Endometrial microvascular endothelial cells (primary cell): ENCODE data around the gene DNASE1. TPM values are rescaled to one million over a fixed set of nuclear protein-coding genes. Genes with fewer than 3 reads are reported as not detected.
"Not testable (repeated sequence)": the region's sequence is repeated elsewhere in the genome, so short reads cannot be mapped to it uniquely, and the experiment has no call there.

Experiments
- in situ Hi-C: cut with HindIII; loops from 2 replicates; pipeline ENCODE4 v1.10.0; 2017; ENCODE audit warnings: low sequenced_read_pairs, low pct_unique_long_range_greater_than_20kb; ENCODE audit errors: inconsistent ontology term
- total RNA-seq: library from RNA; depleted of rRNA; stranded (reverse); fragments of >200 nt; gene quantifications from one replicate; pipeline ENCODE4 v1.2.3, GENCODE V29; 2015; ENCODE audit errors: inconsistent ontology term

DNASE1 gene
- 8.2 TPM for total RNA-seq

- in situ Hi-C loops, result no loop called here
Measured at GRCh38 chr16:3654249-3654991, at the start of gene DNASE1. Gene DNASE1 (plus strand): TSS chr16:3654691. CDS start chr16:3655374, 683 bp downstream.

- in situ Hi-C loops, result no loop called here
Measured at GRCh38 chr16:3606441-3606840, 48.0 kb upstream of the DNASE1 start.

- in situ Hi-C loops, result no loop called here
Measured at GRCh38 chr16:3607161-3607560, 47.3 kb upstream of the DNASE1 start.

- in situ Hi-C loops, result no loop called here
Measured at GRCh38 chr16:3607634-3608033, 46.9 kb upstream of the DNASE1 start.

GRCh38 chr16:3608069-3608468, 46.4 kb upstream of the DNASE1 start:
- in situ Hi-C loops, result no loop called here

- in situ Hi-C loops, result not testable (repeated sequence)
Measured at GRCh38 chr16:3608976-3609375, 45.5 kb upstream of the DNASE1 start.

- in situ Hi-C loops, result no loop called here
Measured at GRCh38 chr16:3609895-3610697, 44.4 kb upstream of the DNASE1 start.

- in situ Hi-C loops, result no loop called here
Measured at GRCh38 chr16:3610698-3611145, 43.8 kb upstream of the DNASE1 start.

- in situ Hi-C loops, result no loop called here
Measured at GRCh38 chr16:3611146-3611975, 43.1 kb upstream of the DNASE1 start, which contains the start of gene SLX4. Gene SLX4 (minus strand): TSS chr16:3611606. CDS start chr16:3608964, 2,642 bp downstream.

GRCh38 chr16:3612510-3613466, 41.7 kb upstream of the DNASE1 start:
- in situ Hi-C loops, result no loop called here

GRCh38 chr16:3618769-3619141, 35.7 kb upstream of the DNASE1 start:
- in situ Hi-C loops, result no loop called here

GRCh38 chr16:3623642-3624041, 30.8 kb upstream of the DNASE1 start:
- in situ Hi-C loops, result no loop called here

GRCh38 chr16:3625331-3625730, 29.2 kb upstream of the DNASE1 start:
- in situ Hi-C loops, result no loop called here

- in situ Hi-C loops, result no loop called here
Measured at GRCh38 chr16:3625911-3626732, 28.4 kb upstream of the DNASE1 start.

GRCh38 chr16:3637371-3637923, 17.0 kb upstream of the DNASE1 start:
- in situ Hi-C loops, result no loop called here

- in situ Hi-C loops, result no loop called here
Measured at GRCh38 chr16:3638916-3639644, 15.4 kb upstream of the DNASE1 start.
